Measurements from ENCODE around the gene PLSCR1.
A peak's percentile ranks its signal among the peaks of the same experiment; 100 is the strongest.
"Not testable (repeated sequence)": the region's sequence is repeated elsewhere in the genome, so short reads cannot be mapped to it uniquely, and the experiment has no call there.

PLSCR1 gene

DNA sequence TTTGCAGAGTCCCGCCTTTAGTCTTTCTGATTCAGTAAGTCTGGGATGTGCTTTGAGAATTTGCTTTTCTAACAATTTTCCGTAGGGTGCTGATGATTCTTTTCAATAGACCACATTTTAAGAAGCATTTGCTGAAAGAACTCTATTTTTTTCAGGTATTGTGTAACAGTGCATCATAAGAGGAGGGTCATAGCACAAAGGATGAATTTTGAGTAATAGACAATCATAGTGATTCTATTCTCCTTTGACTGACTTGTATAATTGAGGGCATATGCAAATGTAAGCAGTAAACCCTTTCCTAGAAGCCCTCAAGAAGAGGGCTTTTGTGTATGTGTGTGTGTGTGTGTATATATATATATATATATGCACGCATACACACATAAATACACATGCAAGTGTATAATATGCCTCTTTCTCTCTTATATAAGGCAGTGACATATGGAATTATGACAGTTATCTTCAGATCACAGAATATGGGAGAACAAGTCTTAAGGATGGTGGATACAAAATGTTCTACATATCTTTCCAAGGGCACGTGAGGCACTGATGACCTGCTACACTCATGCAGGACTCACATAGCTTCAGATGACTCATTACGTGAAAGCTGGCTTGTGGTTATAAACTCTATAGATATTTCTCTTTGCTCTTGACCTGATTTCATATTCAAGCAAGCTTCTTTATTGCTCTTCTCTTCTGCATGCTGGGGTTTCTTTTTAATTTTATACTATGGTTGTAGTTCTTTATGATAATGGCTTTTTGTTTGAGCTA is 6.5 kb upstream of the PLSCR1 start:
- FAIRE-seq (no peak), DNase-seq (ENCODE audit: insufficient read length, low spot score) (peak; percentile 56)

DNA sequence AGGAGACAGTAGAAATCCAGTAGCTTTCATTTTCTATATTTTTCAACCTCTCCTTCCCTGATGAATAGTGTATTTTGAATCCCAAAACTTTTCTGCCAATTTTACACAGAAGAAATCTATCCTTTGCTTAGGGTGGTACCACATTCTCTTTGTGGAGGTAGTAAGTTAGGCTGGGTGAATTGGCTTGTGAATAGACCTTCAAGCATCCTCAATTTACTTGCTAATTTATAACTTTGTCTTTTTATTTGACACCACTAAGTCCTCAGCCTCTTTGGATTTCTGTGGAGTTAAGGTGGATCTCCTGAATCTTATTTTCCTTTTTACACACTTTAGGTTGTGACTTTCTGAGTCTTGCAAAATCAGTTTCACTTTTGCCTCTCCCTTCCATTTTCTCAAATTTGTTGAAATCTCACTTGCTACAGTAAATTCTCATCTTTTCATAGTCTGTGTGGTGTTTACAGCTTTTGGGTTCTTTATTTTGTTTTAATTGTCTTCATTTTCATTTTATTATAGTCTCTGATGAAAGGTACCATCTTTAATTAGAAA is 5.7 kb upstream of the PLSCR1 start:
- no peak for DNase-seq (ENCODE audit: insufficient read length, low spot score)
- no peak for FAIRE-seq

DNA sequence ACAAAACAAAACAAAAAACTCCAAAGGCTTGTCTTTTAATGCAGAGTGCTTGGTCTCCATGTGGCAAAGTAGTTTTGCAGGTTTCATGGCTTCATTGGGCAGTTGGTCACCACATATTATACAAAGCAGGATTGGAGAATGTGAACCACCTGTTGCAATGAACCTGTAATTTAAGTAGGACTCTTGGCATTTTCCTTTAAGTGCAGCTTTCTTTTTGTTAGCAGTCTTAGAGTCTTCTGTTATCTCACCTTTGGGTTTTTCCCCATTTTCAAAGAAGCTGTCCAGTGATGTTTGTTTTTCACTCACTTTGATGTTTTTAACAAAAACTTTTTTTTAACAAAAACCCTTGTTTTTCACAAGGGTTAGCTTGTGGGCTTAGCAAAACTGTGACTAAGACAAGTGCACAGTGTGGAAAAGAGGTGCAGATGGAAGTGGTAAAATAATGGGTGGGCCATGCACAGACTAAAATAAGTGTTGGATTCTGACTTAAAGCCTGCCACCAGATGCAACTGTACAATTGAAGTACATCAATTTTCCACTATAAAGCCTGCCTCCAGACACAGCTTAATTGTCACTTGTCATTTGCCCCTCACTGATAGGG is 2.9 kb upstream of the PLSCR1 start:
- no peak for FAIRE-seq

DNA sequence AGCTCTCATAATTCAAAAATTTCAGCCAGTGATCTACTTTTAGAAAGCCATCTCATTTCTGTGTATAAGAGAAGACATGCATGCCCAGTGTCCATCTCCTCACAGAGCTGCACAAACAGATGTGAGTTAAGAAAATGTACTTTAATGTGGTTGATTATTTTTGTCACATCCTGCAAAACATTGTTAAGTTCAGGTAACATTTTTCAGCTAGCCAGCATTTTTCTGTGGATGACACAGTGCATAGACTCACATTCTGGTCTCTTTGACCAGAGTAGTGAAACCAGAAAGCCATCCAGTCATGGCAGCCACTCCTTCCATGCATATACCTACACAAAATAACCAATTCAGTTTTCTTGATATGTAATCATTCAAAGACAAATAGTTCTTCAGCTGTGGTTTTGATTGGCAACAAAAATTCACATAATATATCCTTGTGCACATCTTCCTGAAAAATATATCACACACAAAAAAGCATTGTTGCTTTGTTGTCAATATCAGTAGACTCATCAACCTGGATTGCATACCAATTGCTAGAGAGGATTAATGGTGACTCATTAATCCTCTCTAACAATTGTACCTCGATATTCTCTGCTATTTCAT is 2.1 kb upstream of the PLSCR1 start:
- no peak for FAIRE-seq
- DNase-seq (ENCODE audit: insufficient read length, low spot score), result no peak

More for the DNA sequence above, 2.9 kb upstream of the PLSCR1 start:
- DNase-seq (ENCODE audit: insufficient read length, low spot score), result no peak

DNA sequence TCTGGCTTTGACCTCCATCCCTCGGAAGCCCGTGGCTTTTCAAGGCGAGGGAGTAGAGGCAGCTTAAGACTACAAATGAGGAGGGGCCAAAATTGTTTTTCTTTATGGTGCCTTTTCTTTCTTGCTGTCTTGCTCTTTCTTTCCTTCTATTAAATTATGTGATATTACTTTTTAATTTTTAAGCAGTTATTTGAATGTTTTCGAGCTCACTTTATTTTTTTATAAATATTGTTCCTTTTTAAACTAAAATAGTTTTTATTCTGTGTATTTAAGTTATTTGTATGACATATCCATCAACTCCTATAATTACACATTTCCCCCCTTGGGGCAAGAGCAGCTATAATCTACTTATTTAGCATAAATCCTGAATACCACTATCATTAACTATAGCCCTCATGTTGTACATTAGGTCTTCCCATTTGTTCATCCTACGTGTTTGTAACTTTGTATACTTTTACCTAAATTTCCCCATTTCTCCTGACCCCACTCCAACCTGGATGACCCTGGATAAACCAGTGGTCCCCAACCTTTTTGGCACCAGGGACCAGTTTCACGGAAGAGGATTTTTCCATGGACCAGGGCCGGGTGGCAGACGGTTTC is 622 bp upstream of the PLSCR1 start:
- FAIRE-seq, result no peak
- DNase-seq (ENCODE audit: insufficient read length, low spot score), result no peak

DNA sequence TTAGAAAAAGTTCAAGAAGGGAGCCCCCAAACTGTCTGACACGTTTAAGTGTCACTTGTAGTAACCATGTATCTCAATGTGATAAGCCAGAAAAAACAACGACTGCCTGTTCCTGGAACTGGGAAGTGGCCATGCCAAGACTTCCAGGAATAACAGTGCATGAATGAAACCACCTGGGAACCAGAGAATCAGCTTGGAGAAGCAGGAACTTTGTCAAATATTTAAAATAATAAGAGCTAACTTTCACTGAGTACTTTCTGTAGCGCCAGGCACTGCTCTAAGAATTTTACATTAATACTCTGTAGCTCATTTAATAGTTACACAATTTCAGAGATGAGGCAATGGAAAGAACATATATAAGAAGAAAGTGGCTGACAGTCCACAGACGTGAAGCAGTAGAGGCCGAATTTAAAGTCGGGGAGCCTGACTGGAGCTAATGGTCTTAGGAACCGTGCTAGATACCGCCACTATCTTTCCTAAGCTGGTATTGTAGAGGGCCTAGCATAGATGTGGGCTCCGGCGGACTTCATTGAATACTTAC is 876 bp downstream of the PLSCR1 start:
- FAIRE-seq (no peak), DNase-seq (ENCODE audit: insufficient read length, low spot score) (no peak)

DNA sequence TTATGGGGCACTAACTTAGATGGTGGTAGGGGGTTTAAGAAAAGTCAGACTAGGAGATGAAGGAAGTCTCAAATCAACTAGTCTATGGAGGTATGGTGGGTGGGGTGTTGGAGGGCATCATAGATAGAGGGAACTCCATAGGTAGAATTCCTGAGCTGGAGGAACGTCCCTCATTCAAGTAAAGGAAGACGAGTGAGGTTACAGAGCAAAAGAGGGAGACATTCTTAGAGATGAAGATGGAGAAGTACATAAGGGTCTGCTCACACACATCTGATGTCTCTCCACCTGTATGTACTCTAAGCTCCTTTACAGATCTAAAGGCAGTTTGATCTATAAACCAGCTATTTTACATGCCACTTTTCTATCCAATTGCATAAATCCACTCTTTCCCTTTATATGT is 1.4 kb downstream of the PLSCR1 start:
- no peak for DNase-seq (ENCODE audit: insufficient read length, low spot score)
- FAIRE-seq, result no peak

DNA sequence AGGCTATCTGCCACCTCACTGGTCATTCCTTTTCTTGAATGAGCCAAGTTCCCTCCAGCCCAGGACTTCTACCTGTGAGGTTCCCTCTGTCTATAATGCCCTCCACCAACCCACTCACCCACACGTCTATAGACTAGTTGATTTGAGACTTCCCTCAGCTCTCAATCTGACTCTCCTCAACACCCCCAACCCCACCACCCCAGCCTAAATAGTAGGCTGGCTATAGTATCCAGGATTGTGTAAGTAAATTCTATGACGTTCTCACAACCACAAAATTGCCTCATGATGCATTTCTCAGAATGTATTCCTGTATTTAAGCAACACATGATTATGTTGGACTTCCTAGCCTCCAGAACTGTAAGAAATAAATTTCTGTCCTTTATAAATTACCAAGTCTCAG is 2.2 kb downstream of the PLSCR1 start:
- no peak for DNase-seq (ENCODE audit: insufficient read length, low spot score)
- no peak for FAIRE-seq

DNA sequence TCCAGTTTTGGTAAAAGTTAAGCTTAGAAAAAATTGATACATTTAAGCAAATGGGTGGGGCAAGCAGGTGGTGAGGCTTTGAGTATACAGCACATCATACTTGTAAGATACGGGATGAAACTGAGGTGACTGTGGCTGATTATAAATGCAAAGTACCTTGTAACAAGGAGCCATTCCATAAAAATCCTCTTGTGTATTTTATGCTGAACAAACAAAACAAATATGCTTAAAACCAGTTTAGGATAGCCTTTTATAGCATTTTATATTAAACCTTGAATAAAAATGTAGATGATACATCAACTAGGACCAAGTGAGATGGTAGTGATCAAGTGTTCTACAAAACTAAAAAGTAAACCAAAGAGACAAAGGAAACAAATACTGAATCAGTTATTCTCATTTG is 3.4 kb downstream of the PLSCR1 start:
- DNase-seq (ENCODE audit: insufficient read length, low spot score), result no peak
- no peak for FAIRE-seq

DNA sequence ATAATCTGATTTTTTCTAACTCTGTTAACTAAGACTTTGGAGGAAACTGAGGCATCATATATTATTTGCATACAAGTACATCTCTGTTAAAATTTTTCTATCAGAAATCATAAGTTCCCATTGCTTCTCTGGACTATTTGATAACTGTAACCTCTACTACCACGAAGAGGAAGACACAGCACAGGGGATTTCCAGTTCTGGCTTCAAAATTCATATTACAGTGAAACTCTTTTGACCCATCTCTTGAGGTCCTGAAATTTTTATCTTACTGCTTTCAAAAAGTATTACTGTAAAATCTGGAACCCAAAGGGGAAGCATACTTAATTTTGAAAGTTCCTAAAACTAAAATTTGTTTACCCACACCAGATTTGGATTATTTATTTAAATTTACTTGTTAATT is 4.2 kb downstream of the PLSCR1 start:
- no peak for FAIRE-seq
- no peak for DNase-seq (ENCODE audit: insufficient read length, low spot score)

DNA sequence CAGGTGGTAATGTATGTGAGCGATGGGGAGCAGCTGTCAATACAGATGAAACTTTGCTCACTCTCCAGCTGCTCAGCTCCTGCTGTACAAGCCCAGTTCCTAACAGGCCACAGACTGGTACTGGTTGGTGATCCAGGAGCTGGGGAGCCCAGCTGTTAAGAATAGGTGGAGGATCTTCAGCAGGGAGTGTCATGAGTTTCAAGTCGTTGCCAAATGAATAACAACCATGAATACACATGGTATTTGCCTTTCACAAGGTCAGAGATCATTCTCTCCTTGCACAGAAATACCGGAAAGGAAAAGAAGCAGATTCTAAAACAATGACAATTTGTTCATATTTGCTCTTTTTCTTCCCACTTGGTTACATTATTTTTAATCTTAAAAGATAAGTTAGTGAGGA is 5.1 kb downstream of the PLSCR1 start:
- FAIRE-seq (no peak), DNase-seq (ENCODE audit: insufficient read length, low spot score) (no peak)

DNA sequence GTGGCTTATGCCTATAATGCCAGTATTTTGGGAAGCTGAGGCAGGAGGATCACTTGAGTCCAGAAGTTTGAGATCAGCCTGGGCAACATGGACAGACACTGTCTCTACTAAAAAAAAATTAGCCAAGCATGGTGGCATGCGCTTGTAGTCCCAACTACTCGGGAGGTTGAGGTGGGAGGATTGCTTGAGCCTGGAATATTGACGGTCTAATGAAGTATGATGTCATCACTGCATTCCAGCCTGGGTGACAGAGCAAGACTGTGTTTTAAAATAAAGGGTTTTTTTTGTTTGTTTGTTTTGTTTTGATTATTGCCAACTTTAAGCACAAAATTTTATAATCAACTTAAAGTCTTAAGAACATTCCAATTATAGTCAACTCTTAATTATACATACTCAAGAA is 6.8 kb downstream of the PLSCR1 start:
- DNase-seq (ENCODE audit: insufficient read length, low spot score) (no peak), FAIRE-seq (no peak)

DNA sequence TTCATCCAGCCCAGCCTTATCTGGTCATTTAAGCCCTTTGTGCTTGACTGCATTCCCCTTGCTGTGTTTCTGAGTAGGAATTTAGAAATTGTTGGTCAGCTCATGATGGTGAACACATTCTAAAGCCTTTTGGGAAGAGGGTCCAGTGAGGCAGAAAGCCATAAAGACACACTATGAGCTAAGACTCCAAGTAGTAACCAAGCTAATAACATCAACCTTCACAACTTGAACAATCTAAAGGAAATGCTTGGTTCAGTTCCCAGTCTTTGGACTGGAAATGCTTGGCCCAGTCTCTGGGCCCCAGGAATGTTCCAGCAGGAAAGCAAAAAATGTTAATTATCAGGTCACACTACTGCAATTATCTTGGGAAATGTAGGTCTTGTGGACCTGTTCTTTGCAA is 7.7 kb downstream of the PLSCR1 start:
- DNase-seq (ENCODE audit: insufficient read length, low spot score) (no peak), FAIRE-seq (no peak)

DNA sequence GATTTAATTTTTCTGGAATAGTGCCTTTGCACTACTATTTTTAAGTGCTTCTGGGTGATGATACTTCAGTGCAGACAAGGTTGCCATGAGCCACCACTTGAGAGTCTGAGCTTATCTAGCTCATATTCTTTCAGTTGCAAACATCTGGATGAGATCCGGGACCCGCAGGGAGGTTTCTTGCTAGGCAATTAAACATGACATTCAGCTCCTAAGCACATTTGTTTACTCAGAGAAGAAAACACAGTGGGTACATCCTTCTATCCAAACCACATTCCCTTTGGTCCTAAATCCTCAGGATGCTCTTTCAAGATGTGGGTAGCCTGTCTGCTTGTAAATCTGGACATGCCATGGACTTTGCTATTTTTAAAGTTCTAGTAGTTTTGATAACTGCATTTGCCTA is 12.0 kb downstream of the PLSCR1 start:
- FAIRE-seq, result no peak
- DNase-seq (ENCODE audit: insufficient read length, low spot score), result no peak

DNA sequence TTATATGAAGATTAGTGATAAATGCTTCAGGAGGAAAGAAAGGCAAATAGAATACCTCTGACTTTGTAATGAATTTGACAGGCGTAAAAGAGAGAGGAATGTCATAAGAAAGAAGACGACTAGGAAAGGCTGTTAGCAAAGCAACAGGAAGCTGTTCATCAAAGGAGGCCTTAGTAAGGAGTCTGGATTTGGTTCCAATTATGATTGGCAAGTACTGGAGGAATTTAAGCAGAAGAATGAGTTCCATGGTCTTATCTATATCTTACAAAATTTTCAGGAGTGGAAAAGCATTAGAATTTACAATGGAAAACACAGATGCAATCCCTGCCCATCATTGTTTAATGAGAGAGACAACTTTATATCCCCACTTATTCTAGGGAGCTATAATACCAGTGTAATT is 13.8 kb downstream of the PLSCR1 start:
- no peak for DNase-seq (ENCODE audit: insufficient read length, low spot score)
- no peak for FAIRE-seq

DNA sequence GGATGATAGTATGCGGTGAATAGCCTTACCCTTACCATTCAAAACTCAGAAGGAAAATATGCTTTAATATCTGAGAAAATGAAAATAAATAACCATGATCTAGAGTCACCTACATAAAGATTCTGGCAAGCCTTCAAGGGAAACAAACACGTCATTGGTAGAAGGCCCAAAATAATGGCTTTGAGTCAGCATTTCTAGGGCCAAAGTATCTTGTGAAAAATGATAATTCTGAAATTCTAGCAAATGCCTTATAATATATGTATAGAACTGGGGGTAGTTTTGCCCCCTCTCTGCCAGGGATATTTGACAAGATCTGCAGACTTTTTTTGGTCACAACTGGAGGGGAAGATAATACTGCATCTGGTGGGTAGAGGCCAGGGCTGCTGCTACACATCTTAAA is 15.4 kb downstream of the PLSCR1 start:
- DNase-seq (ENCODE audit: insufficient read length, low spot score), result no peak
- no peak for FAIRE-seq

DNA sequence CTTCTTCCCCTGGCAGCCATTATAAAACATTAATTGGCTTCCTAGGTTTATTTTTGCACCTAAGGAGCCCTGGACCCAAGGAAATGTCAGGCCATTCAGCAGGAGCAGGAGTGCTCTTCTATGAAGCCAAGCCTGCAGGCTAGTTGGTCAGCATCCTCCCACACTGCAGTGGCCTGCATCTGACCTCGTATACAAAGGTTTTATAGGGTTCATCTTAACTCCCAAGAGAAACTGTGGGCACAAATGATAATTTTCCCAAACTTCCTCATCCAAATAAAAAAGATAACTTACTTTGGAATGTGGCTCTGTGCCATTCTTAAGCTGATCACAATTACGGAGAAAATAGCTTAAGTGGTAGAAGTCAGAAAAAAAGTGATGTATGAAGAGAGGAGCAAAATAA is 19.4 kb downstream of the PLSCR1 start:
- DNase-seq (ENCODE audit: insufficient read length, low spot score) (peak; percentile 41), FAIRE-seq (no peak)

DNA sequence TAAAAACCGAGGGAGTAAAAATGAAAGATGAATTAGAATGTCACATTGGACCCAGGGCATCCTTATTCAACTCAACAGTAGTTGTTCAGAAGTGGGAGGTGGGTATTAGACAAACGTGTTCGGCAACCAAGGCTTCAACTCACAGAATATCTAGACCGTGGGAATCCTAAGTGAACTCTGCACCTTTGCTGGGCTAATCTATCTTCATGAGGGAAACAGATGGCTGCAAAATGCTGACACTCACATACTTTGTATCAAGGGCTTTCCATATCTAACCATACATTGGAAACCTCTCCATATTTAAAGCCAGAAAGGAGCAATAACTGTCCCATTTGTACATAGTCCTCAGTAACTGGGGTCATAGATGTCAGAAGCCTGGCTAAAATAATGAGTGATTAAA is 20.9 kb downstream of the PLSCR1 start:
- no peak for FAIRE-seq
- DNase-seq (ENCODE audit: insufficient read length, low spot score), result no peak

DNA sequence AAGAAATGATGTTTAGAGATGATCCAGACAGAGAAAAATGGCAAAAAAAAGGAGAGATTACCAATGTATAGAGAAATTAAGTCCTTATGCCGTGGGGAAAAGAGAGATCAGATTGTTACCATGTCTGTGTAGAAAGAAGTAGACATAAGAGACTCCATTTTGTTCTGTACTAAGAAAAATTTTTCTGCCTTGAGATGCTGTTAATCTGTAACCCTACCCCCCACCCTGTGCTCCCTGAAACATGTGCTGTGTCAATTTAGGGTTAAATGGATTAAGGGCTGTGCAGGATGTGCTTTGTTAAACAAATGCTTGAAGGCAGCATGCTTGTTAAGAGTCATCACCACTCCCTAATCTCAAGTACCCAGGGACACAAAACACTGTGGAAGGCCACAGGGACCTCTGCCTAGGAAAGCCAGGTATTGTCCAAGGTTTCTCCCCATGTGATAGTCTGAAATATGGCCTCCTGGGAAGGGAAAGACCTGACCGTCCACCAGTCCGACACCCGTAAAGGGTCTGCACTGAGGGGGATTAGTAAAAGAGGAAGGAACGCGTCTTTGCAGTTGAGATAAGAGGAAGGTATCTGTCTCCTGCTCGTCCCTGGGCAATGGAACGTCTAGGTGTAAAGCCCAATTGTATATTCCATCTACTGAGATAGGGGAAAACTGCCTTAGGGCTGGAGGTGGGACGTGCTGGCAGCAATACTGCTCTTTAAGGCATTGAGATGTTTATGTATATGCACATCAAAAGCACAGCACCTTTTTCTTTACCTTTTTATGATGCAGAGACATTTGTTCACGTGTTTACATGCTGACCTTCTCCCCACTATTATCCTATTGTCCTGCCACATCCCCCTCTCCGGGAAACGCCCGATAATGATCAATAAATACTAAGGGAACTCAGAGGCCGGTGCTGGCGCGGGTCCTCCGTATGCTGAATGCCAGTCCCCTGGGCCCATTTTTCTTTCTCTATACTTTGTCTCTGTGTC is 21.9 kb downstream of the PLSCR1 start:
- DNase-seq (ENCODE audit: insufficient read length, low spot score), result not testable (repeated sequence)

DNA sequence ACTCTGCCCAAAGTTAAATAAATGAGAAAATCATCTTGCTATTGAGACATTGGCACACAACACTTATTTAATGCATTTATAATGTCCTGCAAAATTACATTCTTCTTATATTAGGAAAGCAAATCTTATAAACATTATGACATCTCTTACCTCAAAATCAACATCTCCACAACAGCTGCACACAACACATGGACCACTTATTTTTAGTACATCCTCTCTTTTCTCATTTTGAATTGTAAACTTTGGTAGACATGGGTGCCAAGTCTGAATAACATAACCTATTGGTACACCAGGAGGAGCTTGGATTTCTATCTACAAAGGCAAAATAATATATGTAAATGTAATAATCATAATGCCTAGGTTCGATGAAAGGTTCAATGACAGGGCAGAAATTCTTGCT is 23.0 kb downstream of the PLSCR1 start:
- DNase-seq (ENCODE audit: insufficient read length, low spot score), result no peak
- no peak for FAIRE-seq

More for the DNA sequence above, 21.9 kb downstream of the PLSCR1 start:
- FAIRE-seq, result not testable (repeated sequence)

All from HTR-8/SVneo (cell line).